GM12891 (cell line): ENCODE measurements around the gene CEMP1.

Experiments
- POLR2A ChIP-seq: IDR thresholded peaks from 2 replicates; pipeline ENCODE4 v1.6.1; 2011; ENCODE audit warnings: low read depth, low read length, control low read depth
- POLR2AphosphoS5 ChIP-seq: IDR thresholded peaks from 2 replicates; pipeline ENCODE4 v1.6.1; 2011; ENCODE audit warnings: low read depth, low read length, control low read depth
- TAF1 ChIP-seq: IDR thresholded peaks from 2 replicates; pipeline ENCODE4 v1.6.1; 2011; ENCODE audit warnings: low read depth, low read length, control low read depth

GRCh38 chr16:2494616-2495015, 36.6 kb downstream of the CEMP1 start:
- TF ChIP-seq POLR2A (no peak), TAF1 (no peak), POLR2AphosphoS5 (no peak)
